GM12878 (cell line): ENCODE results near the gene NUAK1. TPM values are rescaled to one million over a fixed set of nuclear protein-coding genes. Genes with fewer than 3 reads are reported as not detected.
A peak's percentile ranks its signal among the peaks of the same experiment; 100 is the strongest.

ENCODE experiments used
- ATAC-seq: fragments of 200-7000 bp; cut with Tn5 transposase; 3 replicates; pipeline ENCODE4 v1.9.1; 2020; ENCODE audit warnings: mild to moderate bottlenecking, moderate library complexity
- BruUV-seq: library from RNA; stranded (reverse); fragments of 400-500 nt; replicated peaks from 2 replicates; lab custom pipeline; 2021; lab: Mats Ljungman, UMichigan
- CTCF ChIA-PET: fragments of 300-600 bp; sonication (Branson Sonifier 250); formaldehyde crosslinking; extraction: SDS; loops from one replicate; lab custom pipeline; 2021; ENCODE audit warnings: inconsistent platforms; lab: Yijun Ruan, JAX
- POLR2A ChIA-PET: fragments of 350-600 bp; formaldehyde crosslinking; extraction: SDS; loops from one replicate; lab custom pipeline; 2021; ENCODE audit warnings: inconsistent platforms; lab: Charles Lee
- RAD21 ChIA-PET: fragments of 300-600 bp; sonication (Branson Sonifier 250); formaldehyde crosslinking; loops from one replicate; lab custom pipeline; 2023; ENCODE audit warnings: antibody characterized with exemption; ENCODE audit not compliant: unreplicated experiment; lab: Charles Lee
- SMC1A ChIA-PET: fragments of 300-600 bp; sonication (Branson Sonifier 250); formaldehyde crosslinking; loops from one replicate; lab custom pipeline; 2023; ENCODE audit not compliant: unreplicated experiment, uncharacterized antibody; lab: Charles Lee
- DNase-seq: peaks from one replicate; pipeline ENCODE4 v3.0.0-alpha.2; 2011; ENCODE audit warnings: low read depth, low spot score
- FAIRE-seq: peaks from 3 replicates; lab custom pipeline; 2011; peaks lifted over from hg19 to GRCh38; lab: Jason Lieb, UNC
- H2AFZ ChIP-seq: 2 replicates; pipeline ENCODE4 v1.6.0; 2011; ENCODE audit warnings: low read depth, low read length, control low read depth; ENCODE audit not compliant: control insufficient read depth
- H3K27ac ChIP-seq: 2 replicates; pipeline ENCODE4 v1.5.1; 2011; ENCODE audit warnings: control low read depth; ENCODE audit not compliant: control insufficient read depth, insufficient read depth
- H3K27me3 ChIP-seq, 2 experiments: replicated peaks in 1 of 2; 2 replicates each; pipeline versions ENCODE4 v1.6.0 to v1.6.1; 2011; ENCODE audit warnings: low read length in 1 of 2; ENCODE audit not compliant: control insufficient read depth in 2 of 2, insufficient read depth in 2 of 2
- H3K36me3 ChIP-seq, 2 experiments: 2 replicates each; pipeline ENCODE4 v1.5.1; 2011; ENCODE audit warnings: low read length in 1 of 2; ENCODE audit not compliant: control insufficient read depth in 2 of 2, insufficient read depth in 2 of 2
- H3K4me1 ChIP-seq: 2 replicates; pipeline ENCODE4 v1.6.1; 2011; ENCODE audit warnings: mild to moderate bottlenecking, low read length, moderate library complexity, mixed read lengths; ENCODE audit not compliant: control insufficient read depth, insufficient read depth
- H3K4me2 ChIP-seq: 2 replicates; pipeline ENCODE4 v1.6.0; 2011; ENCODE audit warnings: control low read depth; ENCODE audit not compliant: control insufficient read depth, insufficient read depth
- H3K4me3 ChIP-seq: fragments of 200-600 bp; sonication (generic); 2 replicates; pipeline ENCODE4 v1.5.1; 2016
- H3K79me2 ChIP-seq: 2 replicates; pipeline ENCODE4 v1.6.0; 2011; ENCODE audit warnings: low read length; ENCODE audit not compliant: control insufficient read depth, insufficient read depth
- H3K9ac ChIP-seq: 2 replicates; pipeline ENCODE4 v1.8.0; 2011; ENCODE audit warnings: low read length, control low read depth, mixed read lengths; ENCODE audit not compliant: control insufficient read depth, insufficient read depth
- H3K9me3 ChIP-seq: replicated peaks from 3 replicates; pipeline ENCODE4 v1.5.1; 2011; ENCODE audit warnings: mild to moderate bottlenecking, low read length; ENCODE audit not compliant: control insufficient read depth, insufficient read depth
- H4K20me1 ChIP-seq: 2 replicates; pipeline ENCODE4 v1.6.0; 2011; ENCODE audit not compliant: control insufficient read depth, insufficient read depth
- BHLHE40 ChIP-seq, 2 experiments: fragments of 450-650 bp in 1 of 2; IDR thresholded peaks; 2 replicates each; pipeline ENCODE4 v1.6.1; 2011 to 2017; ENCODE audit warnings: low read depth in 2 of 2, borderline replicate concordance in 1 of 2, improper control_type of control experiment in 1 of 2, low read length in 1 of 2, mild to moderate bottlenecking in 1 of 2
- IKZF1 ChIP-seq: fragments of 450-650 bp; conservative IDR thresholded peaks from 2 replicates; pipeline ENCODE4 v1.6.1; 2017; ENCODE audit warnings: antibody characterized with exemption, mild to moderate bottlenecking
- POLR2A ChIP-seq: IDR thresholded peaks from 2 replicates; pipeline ENCODE4 v1.6.1; 2011; ENCODE audit warnings: low read depth, mild to moderate bottlenecking, low read length
- RAD21 ChIP-seq: IDR thresholded peaks from 2 replicates; pipeline ENCODE4 v1.6.1; 2011; ENCODE audit warnings: mild to moderate bottlenecking, low read depth, low read length, moderate library complexity; ENCODE audit not compliant: insufficient read depth
- SPI1 ChIP-seq: IDR thresholded peaks from 2 replicates; pipeline ENCODE4 v1.6.1; 2011; ENCODE audit warnings: low read depth, mild to moderate bottlenecking, low read length, moderate library complexity, borderline replicate concordance; ENCODE audit not compliant: insufficient read depth
- SRF ChIP-seq, 2 experiments: IDR thresholded peaks; 2 replicates each; pipeline ENCODE4 v1.6.1; 2011; ENCODE audit warnings: low read depth in 2 of 2, low read length in 2 of 2, mild to moderate bottlenecking in 1 of 2, moderate library complexity in 1 of 2
- ZNF207 ChIP-seq: fragments of 450-650 bp; IDR thresholded peaks from 2 replicates; pipeline ENCODE4 v1.6.1; 2014; ENCODE audit warnings: antibody characterized with exemption, mild to moderate bottlenecking, borderline replicate concordance
- ZZZ3 ChIP-seq: IDR thresholded peaks from 2 replicates; pipeline ENCODE4 v1.6.1; 2011; ENCODE audit warnings: low read depth; ENCODE audit not compliant: control insufficient read depth, insufficient read length
- WGBS: methylation state at CpG from one replicate; pipeline ENCODE4 v1.1.6; 2016; ENCODE audit warnings: low lambda C conversion rate; ENCODE audit not compliant: insufficient replicate concordance, insufficient coverage; ENCODE audit errors: missing lambda C conversion rate; 5-methylcytosine and 5-hydroxymethylcytosine counted together
- in situ Hi-C: fragments of 300-500 bp; cut with MboI; formaldehyde crosslinking; loops from 9 replicates; pipeline ENCODE4 v1.14.3; 2018; ENCODE audit warnings: mixed read lengths
- intact Hi-C: fragments of 100-400 bp; cut with micrococcal nuclease; formaldehyde crosslinking; loops from one replicate; pipeline ENCODE4 v1.14.2; 2022; ENCODE audit not compliant: unreplicated experiment
- polyA plus RNA-seq, 11 experiments: library from polyadenylated mRNA; depleted of rRNA in 4 of 11; unstranded in 6 of 11; stranded (reverse) in 5 of 11; fragments of >200 nt; fragmentation: Nextera tagmentation in 4 of 11; fragmentation: Illumina TruSeq in 1 of 11; extraction: Ambion mirVana in 4 of 11; extraction: Trizol in 1 of 11; gene quantifications; 1 replicate in 1 of 11; 2 replicates in 10 of 11; pipeline versions ENCODE4 v1.2.1 to v1.2.3, GENCODE V29; 2011 to 2016; ENCODE audit warnings: inconsistent platforms in 2 of 11, missing spikeins in 2 of 11, low read depth in 1 of 11
- total RNA-seq, 4 experiments: library from RNA; depleted of rRNA in 3 of 4; stranded (reverse); fragments of >200 nt in 3 of 4; fragmentation: Illumina TruSeq in 1 of 4; extraction: Trizol in 1 of 4; gene quantifications; 2 replicates each; pipeline versions ENCODE4 v1.2.1 to v1.2.3, GENCODE V29; 2013 to 2021

NUAK1 gene
- total and polyA plus RNA-seq, 10 of the 15 experiments (the other 5 are each of a cell fraction or from before 2014, with no cell fraction given) = 0.03 to 0.42 (median 0.08) TPM; not detected in 2

- no peaks in the 10 kb centered on the region for H3K4me1 ChIP-seq
- H3K9ac ChIP-seq = no peak overlapping the region
- SMC1A ChIA-PET = interaction anchor here (1.1 kb wide), 1 partner anchor 11 kb away, joined by 4 read pairs; no protein-coding TSS in a partner anchor
- no peaks in the 10 kb centered on the region for H4K20me1 ChIP-seq
- H3K4me3 ChIP-seq = no peak overlapping the region
- in situ Hi-C loops = no loop called here
- no peaks in the 10 kb centered on the region for H3K36me3 ChIP-seq
- H3K79me2 ChIP-seq = no peaks in the 10 kb centered on the region
- no peaks in the 10 kb centered on the region for H3K9me3 ChIP-seq
- intact Hi-C loops = no loop called here
- CTCF ChIA-PET = interaction anchor here (0.8 to 1.3 kb wide), 3 partner anchors 19 to 135 kb away, joined by 3 to 5 read pairs (median 3); no protein-coding TSS in a partner anchor
- BruUV-seq = no TSS peak
- no peak overlapping the region for H3K4me2 ChIP-seq
- H3K27me3 ChIP-seq = no peaks in the 10 kb centered on the region; a peak in 2 of 4 replicates
- POLR2A ChIA-PET = no interaction called here
- DNase-seq = no peak
- FAIRE-seq = no peak
- RAD21 ChIA-PET = no interaction called here
- 7% methylated on average over 4 of the region's 4 CpGs for WGBS
- TF ChIP-seq ZZZ3 (no peak), IKZF1 (no peak), SRF (IDR thresholded peaks at IDR 0.05; ENCODE audit: low read depth in 2 of 2, low read length in 2 of 2) (no peak), BHLHE40 (IDR thresholded peaks at IDR 0.05; ENCODE audit: borderline replicate concordance in 1 of 2, low read depth in 2 of 2, low read length in 1 of 2) (peak in 1 of 2 experiments; percentile 28; a peak in 2 of 4 replicates), ZNF207 (no peak), POLR2A (no peak), SPI1 (no peak), RAD21 (no peak)
- no peak for ATAC-seq
- H2AFZ ChIP-seq = no peak overlapping the region
- no peak overlapping the region for H3K27ac ChIP-seq
Measured at GRCh38 chr12:106088246-106088808, 50.4 kb downstream of the NUAK1 start.
